Measurements from ENCODE around the gene WSB1.

GRCh38 chr17:27315796-27316465 is 22.0 kb downstream of the WSB1 start:
- no peak for TF ChIP-seq ZBTB17 (tag by site-specific recombination; IDR thresholded peaks at IDR 0.05)
- TF ChIP-seq ZNF211 (tag by site-specific recombination; IDR thresholded peaks at IDR 0.05; ENCODE audit: low read depth): no peak
- TF ChIP-seq ZNF354C (tag by site-specific recombination; IDR thresholded peaks at IDR 0.05; ENCODE audit: borderline replicate concordance, low read depth): no peak
- TF ChIP-seq CTCF (tag by site-specific recombination; IDR thresholded peaks at IDR 0.05): no peak
- no peak for TF ChIP-seq ZNF302 (tag by site-specific recombination; IDR thresholded peaks at IDR 0.05; ENCODE audit: low read depth)
- no peak for TF ChIP-seq ZNF830 (tag by site-specific recombination; IDR thresholded peaks at IDR 0.05; ENCODE audit: low read depth)
- TF ChIP-seq ZNF146 (tag by site-specific recombination; IDR thresholded peaks at IDR 0.05): no peak
- no peak for TF ChIP-seq ZNF791 (tag by site-specific recombination; IDR thresholded peaks at IDR 0.05)

Measured in HEK293 (cell line).